ENCODE results near the gene RHBDL1.
A peak's percentile ranks its signal among the peaks of the same experiment; 100 is the strongest.

The RHBDL1 gene

GRCh38 chr16:676565-676902 is 1.1 kb downstream of the RHBDL1 start:
- no peak for DNase-seq

GRCh38 chr16:676913-677312 is 1.4 kb downstream of the RHBDL1 start:
- no peak for DNase-seq

- DNase-seq = no peak
These were observed 2.1 kb downstream of the RHBDL1 start for GRCh38 chr16:677316-678190.

- no peak for DNase-seq
These were observed 2.9 kb downstream of the RHBDL1 start for GRCh38 chr16:678209-678857.

- DNase-seq = peak; percentile 37 to 51
These were observed 3.7 kb downstream of the RHBDL1 start for GRCh38 chr16:678858-679813.

- peak; percentile 77 to 87 for DNase-seq
These were observed 4.5 kb downstream of the RHBDL1 start, which contains the start of gene STUB1 for GRCh38 chr16:679814-680624. STUB1 (plus strand) TSS chr16:680410; CDS start chr16:680526, 116 bp downstream.

GRCh38 chr16:680625-680945 is 5.1 kb downstream of the RHBDL1 start:
- no peak for DNase-seq

GRCh38 chr16:680967-681745 is 5.7 kb downstream of the RHBDL1 start:
- DNase-seq = no peak

- DNase-seq = no peak
These were observed 6.4 kb downstream of the RHBDL1 start for GRCh38 chr16:681746-682427.

- DNase-seq = no peak
These were observed 7.3 kb downstream of the RHBDL1 start for GRCh38 chr16:682493-683395.

- DNase-seq = no peak
These were observed 8.1 kb downstream of the RHBDL1 start for GRCh38 chr16:683396-684070.

GRCh38 chr16:684071-684794 is 8.8 kb downstream of the RHBDL1 start, which contains the start of gene JMJD8:
JMJD8 (minus strand) TSS chr16:684334; CDS start chr16:684319, 15 bp downstream.
- peak; percentile 95 to 97 for DNase-seq

- DNase-seq = no peak
These were observed 9.7 kb downstream of the RHBDL1 start for GRCh38 chr16:684961-685696.

- no peak for DNase-seq
These were observed 10.5 kb downstream of the RHBDL1 start for GRCh38 chr16:685967-686366.

- DNase-seq = no peak
These were observed 11.2 kb downstream of the RHBDL1 start for GRCh38 chr16:686459-687260.

GRCh38 chr16:687499-687898 is 12.0 kb downstream of the RHBDL1 start:
- no peak for DNase-seq
